ENCODE data around the gene APPBP2. TPM values are rescaled to one million over a fixed set of nuclear protein-coding genes. Genes with fewer than 3 reads are reported as not detected.

Gene APPBP2
- total RNA-seq, 4 donors from 2014 or later, result 33.1 to 49.0 (median 45.4) TPM

GRCh38 chr17:60416368-60416925, 109.6 kb downstream of the APPBP2 start:
- Histone ChIP-seq H3K27ac (no peak overlapping the region), H3K27me3 (no peaks in the 10 kb centered on the region), H3K4me1 (no peaks in the 10 kb centered on the region), H3K9me3 (no peaks in the 10 kb centered on the region), H3K4me3 (replicated peaks in 1 of 3) (no peak overlapping the region), H3K36me3 (no peaks in the 10 kb centered on the region)
- TF ChIP-seq POLR2A (IDR thresholded peaks at IDR 0.05) (no peak), CTCF (IDR thresholded peaks at IDR 0.05) (no peak)
- WGBS, 2 donors, result 84 to 92% methylated on average over 2 of the region's 2 CpGs
- intact Hi-C loops (cut with DNase I), result no loop called here
- DNase-seq, result no peak

- intact Hi-C loops (cut with DNase I), result no loop called here
- TF ChIP-seq CTCF (IDR thresholded peaks at IDR 0.05) (no peak), POLR2A (IDR thresholded peaks at IDR 0.05) (no peak)
- Histone ChIP-seq H3K27me3 (no peaks in the 10 kb centered on the region), H3K4me3 (replicated peaks in 1 of 3) (no peak overlapping the region), H3K27ac (no peak overlapping the region), H3K4me1 (no peaks in the 10 kb centered on the region), H3K36me3 (no peaks in the 10 kb centered on the region), H3K9me3 (no peaks in the 10 kb centered on the region)
- 78 to 80% methylated on average over 1 of the region's 1 CpG for WGBS, 2 donors
- no peak for DNase-seq
Observed at GRCh38 chr17:60415146-60415545, 110.9 kb downstream of the APPBP2 start.

GRCh38 chr17:60412701-60413100, 113.3 kb downstream of the APPBP2 start:
- intact Hi-C loops (cut with DNase I), result no loop called here
- H3K4me3 ChIP-seq (replicated peaks in 1 of 3), result no peak overlapping the region
- H3K27ac ChIP-seq, result no peak overlapping the region
- H3K27me3 ChIP-seq, result no peaks in the 10 kb centered on the region
- H3K9me3 ChIP-seq, result no peaks in the 10 kb centered on the region
- 85 to 88% methylated on average over 3 of the region's 3 CpGs for WGBS, 2 donors
- H3K36me3 ChIP-seq, result no peaks in the 10 kb centered on the region
- TF ChIP-seq POLR2A (IDR thresholded peaks at IDR 0.05), result no peak
- no peak for TF ChIP-seq CTCF (IDR thresholded peaks at IDR 0.05)
- no peaks in the 10 kb centered on the region for H3K4me1 ChIP-seq
- no peak for DNase-seq

GRCh38 chr17:60410001-60410400, 116.0 kb downstream of the APPBP2 start:
- Histone ChIP-seq H3K27me3 (no peaks in the 10 kb centered on the region), H3K27ac (no peak overlapping the region)
- WGBS, 2 donors, result 84 to 96% methylated on average over 4 of the region's 4 CpGs

GRCh38 chr17:60406887-60407286, 119.2 kb downstream of the APPBP2 start:
- no peak for DNase-seq
- no peaks in the 10 kb centered on the region for H3K4me1 ChIP-seq
- TF ChIP-seq POLR2A (IDR thresholded peaks at IDR 0.05) (no peak), CTCF (IDR thresholded peaks at IDR 0.05) (no peak)
- no peaks in the 10 kb centered on the region for H3K27me3 ChIP-seq
- WGBS, 2 donors, result 58 to 64% methylated on average over 3 of the region's 3 CpGs
- no peak overlapping the region for H3K4me3 ChIP-seq (replicated peaks in 1 of 3)
- H3K9me3 ChIP-seq, result no peaks in the 10 kb centered on the region
- intact Hi-C loops (cut with DNase I), result no loop called here
- H3K27ac ChIP-seq, result no peak overlapping the region
- no peaks in the 10 kb centered on the region for H3K36me3 ChIP-seq

More at GRCh38 chr17:60410001-60410400, 116.0 kb downstream of the APPBP2 start:
- H3K4me1 ChIP-seq, result no peaks in the 10 kb centered on the region
- TF ChIP-seq CTCF (IDR thresholded peaks at IDR 0.05), result no peak
- no peak for TF ChIP-seq POLR2A (IDR thresholded peaks at IDR 0.05)
- H3K36me3 ChIP-seq, result no peaks in the 10 kb centered on the region
- intact Hi-C loops (cut with DNase I), result no loop called here
- DNase-seq, result no peak
- no peaks in the 10 kb centered on the region for H3K9me3 ChIP-seq
- H3K4me3 ChIP-seq (replicated peaks in 1 of 3), result no peak overlapping the region

Data from thyroid gland (tissue), 4 donors.